SJCRH30 (cell line): Measurements from ENCODE around the gene RINT1. TPM values are rescaled to one million over a fixed set of nuclear protein-coding genes. Genes with fewer than 3 reads are reported as not detected.
"Not testable (repeated sequence)": the region's sequence is repeated elsewhere in the genome, so short reads cannot be mapped to it uniquely, and the experiment has no call there.

ENCODE experiments used
- DNase-seq, 2 experiments: peaks; one replicate each; pipeline ENCODE4 v3.0.0-alpha.2; 2015 to 2020
- H3K27ac ChIP-seq: fragments of 250-450 bp; sonication (Bioruptor Pico); 2 replicates; pipeline ENCODE4 v1.5.1; 2020; ENCODE audit warnings: mild to moderate bottlenecking, moderate library complexity
- H3K27me3 ChIP-seq: fragments of 250-450 bp; sonication (Bioruptor Pico); 2 replicates; pipeline ENCODE4 v1.5.1; 2020; ENCODE audit warnings: mild to moderate bottlenecking, moderate library complexity
- H3K36me3 ChIP-seq: fragments of 250-450 bp; sonication (Bioruptor Pico); 2 replicates; pipeline ENCODE4 v1.5.1; 2020; ENCODE audit warnings: mild to moderate bottlenecking, moderate library complexity
- H3K4me1 ChIP-seq: fragments of 250-450 bp; sonication (Bioruptor Pico); 2 replicates; pipeline ENCODE4 v1.5.1; 2020; ENCODE audit warnings: mild to moderate bottlenecking, moderate library complexity
- H3K4me3 ChIP-seq: fragments of 250-450 bp; sonication (Bioruptor Pico); 2 replicates; pipeline ENCODE4 v1.5.1; 2020; ENCODE audit warnings: mild to moderate bottlenecking, moderate library complexity
- H3K9me3 ChIP-seq: fragments of 250-450 bp; sonication (Bioruptor Pico); replicated peaks from 2 replicates; pipeline ENCODE4 v1.5.1; 2020; ENCODE audit warnings: mild to moderate bottlenecking, moderate library complexity
- total RNA-seq: library from RNA; depleted of rRNA; stranded (reverse); fragments of >200 nt; shearing (Covaris generic); gene quantifications from 2 replicates; pipeline ENCODE4 v1.2.3, GENCODE V29; 2014; rRNA removed

RINT1 gene
- 20.9 and 24.5 TPM in 2 replicates for total RNA-seq

- Histone ChIP-seq H3K27ac (peak within 1 kb of the TSS; percentile 57), H3K4me3 (peak within 1 kb of the TSS; percentile 95), H3K4me1 (no peaks in the 10 kb centered on the region), H3K36me3 (peaks cover 13% of the 10 kb centered on the region), H3K27me3 (no peaks in the 10 kb centered on the region), H3K9me3 (no peaks in the 10 kb centered on the region)
- DNase-seq: peak; percentile 94 to 95
Observed at GRCh38 chr7:105531792-105532671, at the start of gene RINT1. Gene RINT1, plus strand, starts transcription at chr7:105532201. Its CDS starts 115 bp downstream, at chr7:105532316.

GRCh38 chr7:105487579-105488571 is 44.1 kb upstream of the RINT1 start:
- Histone ChIP-seq H3K27ac (no peak overlapping the region), H3K9me3 (peaks cover 4% of the 10 kb centered on the region; the same call in 1 of the 2 replicates), H3K4me3 (no peak overlapping the region), H3K27me3 (no peaks in the 10 kb centered on the region), H3K36me3 (peaks cover 33% of the 10 kb centered on the region), H3K4me1 (peaks cover 4% of the 10 kb centered on the region)
- DNase-seq: peak; percentile 4 to 50

- Histone ChIP-seq H3K4me1 (peaks cover 4% of the 10 kb centered on the region), H3K27me3 (no peaks in the 10 kb centered on the region), H3K4me3 (no peak overlapping the region), H3K27ac (no peak overlapping the region), H3K36me3 (peaks cover 30% of the 10 kb centered on the region), H3K9me3 (peaks cover 11% of the 10 kb centered on the region; the same call in 1 of the 2 replicates)
- DNase-seq: no peak
Observed at GRCh38 chr7:105489409-105489808, 42.6 kb upstream of the RINT1 start.

GRCh38 chr7:105493196-105493922 is 38.6 kb upstream of the RINT1 start:
- DNase-seq: no peak
- Histone ChIP-seq H3K4me1 (peaks cover 1% of the 10 kb centered on the region; the same call in 1 of the 2 replicates), H3K4me3 (no peak overlapping the region), H3K9me3 (peaks cover 7% of the 10 kb centered on the region; the same call in 1 of the 2 replicates), H3K36me3 (peaks cover 15% of the 10 kb centered on the region), H3K27me3 (no peaks in the 10 kb centered on the region), H3K27ac (no peak overlapping the region)

- no peaks in the 10 kb centered on the region for H3K4me1 ChIP-seq
- DNase-seq: no peak
- no peak overlapping the region for H3K27ac ChIP-seq
- no peak overlapping the region for H3K4me3 ChIP-seq
- peaks cover 16% of the 10 kb centered on the region for H3K36me3 ChIP-seq
- no peaks in the 10 kb centered on the region for H3K27me3 ChIP-seq
- H3K9me3 ChIP-seq: peaks cover 7% of the 10 kb centered on the region; the same call in 1 of the 2 replicates
Observed at GRCh38 chr7:105493923-105494315, 38.1 kb upstream of the RINT1 start.

GRCh38 chr7:105496521-105496920 is 35.5 kb upstream of the RINT1 start:
- Histone ChIP-seq H3K27me3 (no peaks in the 10 kb centered on the region), H3K4me3 (no peak overlapping the region), H3K36me3 (peaks cover 36% of the 10 kb centered on the region), H3K9me3 (peaks cover 7% of the 10 kb centered on the region; the same call in 1 of the 2 replicates), H3K4me1 (no peaks in the 10 kb centered on the region), H3K27ac (no peak overlapping the region)
- no peak for DNase-seq

- Histone ChIP-seq H3K27me3 (no peaks in the 10 kb centered on the region), H3K4me1 (no peaks in the 10 kb centered on the region), H3K36me3 (peaks cover 37% of the 10 kb centered on the region), H3K27ac (no peak overlapping the region), H3K4me3 (no peak overlapping the region), H3K9me3 (peaks cover 7% of the 10 kb centered on the region; the same call in 1 of the 2 replicates)
- DNase-seq: no peak
Observed at GRCh38 chr7:105497016-105497415, 35.0 kb upstream of the RINT1 start.

- H3K4me3 ChIP-seq: no peak overlapping the region
- no peak overlapping the region for H3K27ac ChIP-seq
- H3K4me1 ChIP-seq: no peaks in the 10 kb centered on the region
- H3K9me3 ChIP-seq: no peaks in the 10 kb centered on the region
- no peak for DNase-seq
- peaks cover 70% of the 10 kb centered on the region for H3K36me3 ChIP-seq
- no peaks in the 10 kb centered on the region for H3K27me3 ChIP-seq
Observed at GRCh38 chr7:105502173-105502572, 29.8 kb upstream of the RINT1 start.

GRCh38 chr7:105512415-105512814 is 19.6 kb upstream of the RINT1 start:
- DNase-seq: no peak
- Histone ChIP-seq H3K9me3 (no peaks in the 10 kb centered on the region), H3K4me1 (0 out of 2 replicates have a peak, but pooled peaks cover 2% of the 10 kb centered on the region), H3K36me3 (peaks cover 28% of the 10 kb centered on the region), H3K27ac (no peak overlapping the region), H3K4me3 (no peak overlapping the region), H3K27me3 (no peaks in the 10 kb centered on the region)

GRCh38 chr7:105512926-105513526 is 19.0 kb upstream of the RINT1 start:
- H3K27ac ChIP-seq: no peak overlapping the region

GRCh38 chr7:105515610-105516009 is 16.4 kb upstream of the RINT1 start:
- H3K27me3 ChIP-seq, DNase-seq, H3K4me1 ChIP-seq, H3K4me3 ChIP-seq, H3K9me3 ChIP-seq, H3K27ac ChIP-seq: not testable (repeated sequence)
- H3K36me3 ChIP-seq: peaks cover 28% of the 10 kb centered on the region

More at GRCh38 chr7:105512926-105513526, 19.0 kb upstream of the RINT1 start:
- H3K36me3 ChIP-seq: peaks cover 23% of the 10 kb centered on the region
- H3K4me3 ChIP-seq: no peak overlapping the region
- 0 out of 2 replicates have a peak, but pooled peaks cover 2% of the 10 kb centered on the region for H3K4me1 ChIP-seq
- H3K27me3 ChIP-seq: no peaks in the 10 kb centered on the region
- DNase-seq: no peak
- no peaks in the 10 kb centered on the region for H3K9me3 ChIP-seq

- Histone ChIP-seq H3K4me3 (no peak overlapping the region), H3K27me3 (no peaks in the 10 kb centered on the region), H3K36me3 (peaks cover 18% of the 10 kb centered on the region), H3K27ac (no peak overlapping the region), H3K9me3 (no peaks in the 10 kb centered on the region), H3K4me1 (no peaks in the 10 kb centered on the region)
- DNase-seq: no peak
Observed at GRCh38 chr7:105519353-105519752, 12.6 kb upstream of the RINT1 start.

- not testable (repeated sequence) for H3K27me3 ChIP-seq, H3K4me1 ChIP-seq, H3K27ac ChIP-seq, H3K9me3 ChIP-seq
- Histone ChIP-seq H3K4me3 (peak overlapping the region; percentile 88), H3K36me3 (peaks cover 18% of the 10 kb centered on the region)
- DNase-seq: peak in 1 of 2 experiments; percentile 8
Observed at GRCh38 chr7:105520620-105521019, 11.4 kb upstream of the RINT1 start.
